Heart left ventricle (tissue), 16 donors: Measurements from ENCODE around the gene SLC15A4. TPM values are rescaled to one million over a fixed set of nuclear protein-coding genes. Genes with fewer than 3 reads are reported as not detected.

Source experiments
- ATAC-seq, 4 donors: fragments of 200-7000 bp; cut with Tn5 transposase; one replicate each; pipeline ENCODE4 v1.9.1; 2020 to 2022; ENCODE audit warnings: moderate library complexity in 4 of 4, mild to moderate bottlenecking in 3 of 4, moderate number of reproducible peaks in 1 of 4
- DNase-seq, 5 donors: peaks; one replicate each; pipeline ENCODE4 v3.0.0-alpha.2; 2020
- H3K27ac ChIP-seq, 12 donors: fragments of 200-600 bp; sonication (generic) in 4 of 12; one replicate each; pipeline versions ENCODE4 v1.5.0 to v1.8.0; 2016 to 2022; ENCODE audit warnings: mild to moderate bottlenecking in 2 of 12
- H3K27me3 ChIP-seq, 9 donors: fragments of 200-600 bp; sonication (generic) in 2 of 9; one replicate each; pipeline versions ENCODE4 v1.5.1 to v1.8.0; 2016 to 2022; ENCODE audit warnings: mild to moderate bottlenecking in 3 of 9
- H3K36me3 ChIP-seq, 9 donors: fragments of 200-600 bp; sonication (generic) in 2 of 9; one replicate each; pipeline versions ENCODE4 v1.5.0 to v1.8.0; 2018 to 2022; ENCODE audit warnings: mild to moderate bottlenecking in 2 of 9
- H3K4me1 ChIP-seq, 12 donors: fragments of 200-600 bp; sonication (generic) in 4 of 12; one replicate each; pipeline versions ENCODE4 v1.5.0 to v1.8.0; 2016 to 2022; ENCODE audit warnings: mild to moderate bottlenecking in 3 of 12
- H3K4me3 ChIP-seq, 12 donors: fragments of 200-600 bp; sonication (generic) in 4 of 12; one replicate each; pipeline versions ENCODE4 v1.5.0 to v1.8.0; 2017 to 2022; ENCODE audit warnings: mild to moderate bottlenecking in 9 of 12, moderate library complexity in 4 of 12
- H3K9me3 ChIP-seq, 12 donors: fragments of 200-600 bp; sonication (generic) in 4 of 12; one replicate each; pipeline versions ENCODE4 v1.5.0 to v1.8.0; 2016 to 2022; ENCODE audit warnings: mild to moderate bottlenecking in 1 of 12
- CTCF ChIP-seq, 12 donors: fragments of 200-600 bp; sonication (generic) in 4 of 12; IDR thresholded peaks; one replicate each; pipeline versions ENCODE4 v1.5.0 to v1.8.0; 2018 to 2022; ENCODE audit warnings: antibody characterized with exemption in 12 of 12, mild to moderate bottlenecking in 5 of 12
- POLR2A ChIP-seq, 2 donors: fragments of 450-650 bp; IDR thresholded peaks; one replicate each; pipeline ENCODE4 v1.6.1; 2017; ENCODE audit warnings: antibody characterized with exemption in 2 of 2, mild to moderate bottlenecking in 2 of 2, moderate library complexity in 2 of 2
- WGBS, 4 donors: extraction: QIAGEN DNeasy Blood & Tissue Kit in 2 of 4; methylation state at CpG; one replicate each; pipeline versions ENCODE4 v1.1.5 to v1.1.7; 2013 to 2018; 5-methylcytosine and 5-hydroxymethylcytosine counted together
- intact Hi-C, 10 donors: fragments of 100-400 bp; cut with DNase I; formaldehyde crosslinking; loops; one replicate each; pipeline versions ENCODE4 v1.11.1 to v1.14.2; 2022
- polyA plus RNA-seq, 2 donors: library from polyadenylated mRNA; stranded (reverse); fragments of 200-250 nt; gene quantifications; one replicate each; pipeline ENCODE4 v1.2.3, GENCODE V29; 2013
- total RNA-seq, 9 donors: library from RNA; depleted of rRNA in 2 of 9; stranded (reverse); fragments of >200 nt in 2 of 9; fragmentation: NEBNext Ultra II Directional in 3 of 9; extraction: Animal tissue kit (Norgen Biotek cat#: 25700) in 3 of 9; gene quantifications; one replicate each; pipeline versions ENCODE4 v1.1.0 to v1.2.4, GENCODE V29; 2016 to 2023
- donor health status: ischemic (EF 13 %, LVEDD 7.1; RV severe dilation, severe dysfunction).
- donor health status: healthy with polysubstance abuse.
- donor health status: DM: no; HTN: yes; CAD: no.
- donor health status: DM: no; HTN: no; CAD: no.
- donor health status: ischemic (EF 25% LVEDD 6.9; RV normal size, moderate dysfunction).
- donor health status: ischemic (EF 25% LVEDD 5.7; RV mildly dilated, moderate dysfunction).
- donor health status: healthy.
- donor health status: DM: yes; HTN: yes; CAD: no.
- donor health status: ischemic (EF 35%, LVEDD 5.7; RV mildly dilated, moderate dysfunction).
- donor health status: nonischemic (EF 11% LVEDD 7.7; RV severe dilation, severe dysfunction).
- donor health status: DM: yes; HTN: yes; CAD: no.
- donor health status: PGD.
- donor health status: ischemic (EF 29% LVEDD 5.4; RV normal size, mild dysfunction).
- donor health status: nonischemic (EF 23%, LVEDD 6.1; RV moderate dilation, normal function).

The SLC15A4 gene
- total and polyA plus RNA-seq, 11 donors = 10.5 to 31.5 (median 18.1) TPM

DNA sequence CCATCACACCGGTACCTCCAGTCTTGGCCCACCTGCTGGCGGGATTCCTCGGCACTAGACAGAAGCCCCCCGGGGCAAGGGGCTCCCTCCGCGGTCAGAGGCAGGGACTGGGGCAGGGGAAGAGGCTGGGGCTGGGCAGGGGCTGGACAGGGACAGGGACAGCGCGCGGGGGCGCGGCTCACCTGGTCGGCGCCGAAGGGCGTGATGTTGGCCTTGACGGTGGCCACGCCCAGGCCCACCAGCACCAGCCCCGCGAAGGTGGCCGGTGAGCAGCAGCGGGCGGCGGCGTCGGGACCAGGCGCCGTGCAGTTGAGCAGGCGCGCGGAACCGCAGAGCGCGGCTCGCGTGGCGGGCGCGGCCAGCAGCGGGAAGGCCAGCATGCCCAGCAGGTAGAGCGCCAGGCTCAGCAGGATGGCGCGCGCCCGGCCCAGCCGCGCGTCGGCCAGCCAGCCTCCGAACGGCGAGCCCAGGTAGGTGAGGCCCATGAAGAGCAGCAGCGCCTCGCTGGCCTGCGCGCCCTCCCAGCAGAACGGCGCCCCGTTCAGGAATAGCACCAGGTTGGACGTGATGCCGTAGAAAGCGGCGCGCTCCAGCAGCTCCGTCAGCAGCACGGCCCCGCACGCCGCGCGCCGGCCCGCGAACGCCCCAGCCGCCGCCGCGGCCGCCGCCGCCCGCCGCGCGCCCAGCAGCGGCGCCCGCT is 392 bp downstream of the SLC15A4 start:
- H3K4me3 ChIP-seq = peak overlapping the region; percentile 65 to 99 (median 92)
- intact Hi-C loops = no loop called here
- WGBS, 4 donors = 0 to 1% (median 1%) methylated on average over 7 to 88 of the region's 88 CpGs
- no peaks in the 10 kb centered on the region for H3K27me3 ChIP-seq
- H3K27ac ChIP-seq = peak overlapping the region in 11 of 12 donors; percentile 67 to 94 (median 85)
- peak; percentile 1 to 21 (median 10) for ATAC-seq
- peaks cover 0 to 5% (median 0%) of the 10 kb centered on the region in 9 donors for H3K36me3 ChIP-seq
- TF ChIP-seq POLR2A (IDR thresholded peaks at IDR 0.05) (no peak), CTCF (IDR thresholded peaks at IDR 0.05) (no peak)
- peaks cover 0 to 7% (median 0%) of the 10 kb centered on the region in 12 donors for H3K9me3 ChIP-seq
- DNase-seq = peak in 2 of 5 donors; percentile 40 to 43
- peaks cover 0 to 56% (median 41%) of the 10 kb centered on the region in 12 donors for H3K4me1 ChIP-seq

- intact Hi-C loops = no loop called here
- H3K4me1 ChIP-seq = peaks cover 0 to 81% (median 63%) of the 10 kb centered on the region in 12 donors
- peak overlapping the region in 11 of 12 donors; percentile 11 to 95 (median 65) for H3K27ac ChIP-seq
- peak overlapping the region in 2 of 12 donors; percentile 7 to 95 for H3K4me3 ChIP-seq
- no peaks in the 10 kb centered on the region for H3K9me3 ChIP-seq
- ATAC-seq (peak in 3 of 4 donors; percentile 26 to 47 (median 43)), DNase-seq (peak in 4 of 5 donors; percentile 38 to 80 (median 42))
- 53 to 63% (median 58%) methylated on average over 7 of the region's 7 CpGs for WGBS, 4 donors
- H3K27me3 ChIP-seq = no peaks in the 10 kb centered on the region
- no peak for TF ChIP-seq CTCF (IDR thresholded peaks at IDR 0.05)
- no peak for TF ChIP-seq POLR2A (IDR thresholded peaks at IDR 0.05)
- H3K36me3 ChIP-seq = peaks cover 0 to 5% (median 0%) of the 10 kb centered on the region in 9 donors
Measured at GRCh38 chr12:128820723-128821432, 2.9 kb downstream of the SLC15A4 start.

DNA sequence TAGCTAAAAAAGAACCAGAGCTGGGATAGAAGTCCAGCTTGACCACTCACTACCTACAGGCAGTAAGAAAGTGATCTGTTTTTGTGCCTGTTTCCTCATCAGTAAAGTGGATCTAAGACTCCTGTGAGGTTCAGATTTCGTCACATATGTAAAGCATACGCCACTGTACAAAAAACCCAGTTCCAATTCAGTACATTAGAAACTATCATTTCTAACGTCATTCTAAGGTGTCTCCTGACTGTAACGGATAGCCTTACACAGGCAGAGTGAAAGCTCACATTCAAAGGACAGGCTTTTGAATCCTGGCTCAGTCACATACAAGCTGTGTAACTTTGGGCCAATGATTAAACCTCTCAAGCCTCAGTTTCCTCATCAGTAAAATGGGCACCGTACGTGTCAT is 3.5 kb downstream of the SLC15A4 start:
- peaks cover 0 to 5% (median 0%) of the 10 kb centered on the region in 9 donors for H3K36me3 ChIP-seq
- H3K4me1 ChIP-seq = peaks cover 0 to 86% (median 68%) of the 10 kb centered on the region in 12 donors
- H3K4me3 ChIP-seq = peak overlapping the region in 1 of 12 donors; percentile 8
- intact Hi-C loops = no loop called here
- H3K9me3 ChIP-seq = no peaks in the 10 kb centered on the region
- H3K27me3 ChIP-seq = no peaks in the 10 kb centered on the region
- ATAC-seq (no peak), DNase-seq (no peak)
- H3K27ac ChIP-seq = peak overlapping the region in 11 of 12 donors; percentile 33 to 95 (median 72)
- TF ChIP-seq POLR2A (IDR thresholded peaks at IDR 0.05) = no peak
- TF ChIP-seq CTCF (IDR thresholded peaks at IDR 0.05) = no peak
- 89 to 97% (median 94%) methylated on average over 6 of the region's 6 CpGs for WGBS, 4 donors
